ENCODE results near the gene B4GALT7.
A peak's percentile ranks its signal among the peaks of the same experiment; 100 is the strongest.

DNA sequence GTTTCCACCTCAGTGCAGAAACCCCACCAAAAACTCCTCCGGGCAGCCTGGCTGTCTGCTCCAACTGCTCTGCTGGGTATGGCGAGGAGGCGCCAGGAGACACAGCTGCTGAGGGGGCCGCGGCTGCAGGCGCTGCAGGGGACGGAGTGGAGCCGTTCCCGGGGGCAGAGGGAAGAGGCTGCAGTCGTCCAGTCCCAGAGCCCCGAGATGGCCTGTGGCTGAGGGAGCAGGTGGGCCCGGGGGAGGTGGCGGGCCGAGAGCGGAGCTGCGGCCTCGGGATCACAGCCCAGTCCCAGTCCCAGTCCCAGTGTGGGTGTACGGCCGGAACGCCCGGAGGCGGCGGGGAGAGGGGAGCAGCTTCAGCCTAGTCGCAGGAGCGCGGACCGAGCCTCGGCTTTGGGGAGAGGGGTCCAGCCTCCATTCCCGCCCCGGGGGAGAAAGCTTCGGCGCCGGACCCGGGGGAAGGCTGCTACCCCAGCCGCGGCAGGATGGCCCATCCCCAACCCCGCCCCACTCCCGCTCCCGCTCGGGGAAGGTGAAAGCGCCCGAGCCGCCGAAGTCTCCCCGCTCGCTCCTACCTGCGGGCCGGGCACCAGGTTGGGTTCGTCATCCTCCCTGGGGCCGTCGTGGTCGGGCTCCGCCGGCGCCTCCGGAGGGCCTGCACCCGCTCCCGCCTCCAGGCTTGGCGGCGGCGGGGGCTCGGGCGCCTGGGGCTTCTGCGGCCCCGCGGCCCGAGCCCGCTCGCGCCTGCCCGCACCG, 46.1 kb upstream of the B4GALT7 start:
- TF ChIP-seq, protein P1, sequence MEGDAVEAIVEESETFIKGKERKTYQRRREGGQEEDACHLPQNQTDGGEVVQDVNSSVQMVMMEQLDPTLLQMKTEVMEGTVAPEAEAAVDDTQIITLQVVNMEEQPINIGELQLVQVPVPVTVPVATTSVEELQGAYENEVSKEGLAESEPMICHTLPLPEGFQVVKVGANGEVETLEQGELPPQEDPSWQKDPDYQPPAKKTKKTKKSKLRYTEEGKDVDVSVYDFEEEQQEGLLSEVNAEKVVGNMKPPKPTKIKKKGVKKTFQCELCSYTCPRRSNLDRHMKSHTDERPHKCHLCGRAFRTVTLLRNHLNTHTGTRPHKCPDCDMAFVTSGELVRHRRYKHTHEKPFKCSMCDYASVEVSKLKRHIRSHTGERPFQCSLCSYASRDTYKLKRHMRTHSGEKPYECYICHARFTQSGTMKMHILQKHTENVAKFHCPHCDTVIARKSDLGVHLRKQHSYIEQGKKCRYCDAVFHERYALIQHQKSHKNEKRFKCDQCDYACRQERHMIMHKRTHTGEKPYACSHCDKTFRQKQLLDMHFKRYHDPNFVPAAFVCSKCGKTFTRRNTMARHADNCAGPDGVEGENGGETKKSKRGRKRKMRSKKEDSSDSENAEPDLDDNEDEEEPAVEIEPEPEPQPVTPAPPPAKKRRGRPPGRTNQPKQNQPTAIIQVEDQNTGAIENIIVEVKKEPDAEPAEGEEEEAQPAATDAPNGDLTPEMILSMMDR (IDR thresholded peaks at IDR 0.05 in 8 of 11, conservative IDR thresholded peaks at IDR 0.05 in 3 of 11), result no peak
- TF ChIP-seq POLR2A (IDR thresholded peaks at IDR 0.05) (no peak), POLR2AphosphoS5 (IDR thresholded peaks at IDR 0.05) (peak in 1 of 3 donors; percentile 2)
